Fibroblast of villous mesenchyme (primary cell): Measurements from ENCODE around the gene GCSH. TPM values are rescaled to one million over a fixed set of nuclear protein-coding genes. Genes with fewer than 3 reads are reported as not detected.
A peak's percentile ranks its signal among the peaks of the same experiment; 100 is the strongest.

Experiments used
- DNase-seq: peaks from one replicate; pipeline ENCODE4 v3.0.0-alpha.2; 2010; ENCODE audit warnings: low read depth
- H3K4me3 ChIP-seq: 2 replicates; pipeline ENCODE4 v1.5.1; 2011; ENCODE audit warnings: low read depth, mild to moderate bottlenecking, low read length
- total RNA-seq: library from RNA; depleted of rRNA; stranded (reverse); fragments of >200 nt; gene quantifications from 2 replicates; pipeline ENCODE4 v1.2.3, GENCODE V29; 2012
- TF ChIP-seq, protein P1 (sequence below): IDR thresholded peaks from 2 replicates; pipeline ENCODE4 v1.5.1; 2012; ENCODE audit warnings: low read depth, mild to moderate bottlenecking, low read length; ENCODE audit not compliant: insufficient read depth

The GCSH gene
- total RNA-seq, 1 donor, result 21.2 TPM

DNA sequence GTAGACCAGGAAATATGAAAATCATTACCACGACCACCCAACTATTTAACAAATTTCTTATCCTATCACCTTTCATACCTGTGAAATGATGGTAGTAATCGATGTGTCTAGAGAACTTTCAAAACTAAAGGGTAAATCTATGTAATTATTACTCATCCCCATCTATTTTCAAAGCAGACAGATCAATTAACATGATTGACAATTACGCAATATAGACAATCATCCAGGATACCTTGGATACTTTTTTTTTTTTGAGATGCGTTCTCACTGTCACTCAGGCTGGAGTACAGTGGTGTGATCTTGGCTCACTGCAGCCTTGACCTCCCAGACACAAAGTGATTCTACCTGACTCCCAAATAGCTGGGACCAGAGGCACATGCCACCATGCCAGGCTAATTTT lies 15.2 kb downstream of the GCSH start:
- H3K4me3 ChIP-seq, result no peak overlapping the region
- TF ChIP-seq, protein P1, sequence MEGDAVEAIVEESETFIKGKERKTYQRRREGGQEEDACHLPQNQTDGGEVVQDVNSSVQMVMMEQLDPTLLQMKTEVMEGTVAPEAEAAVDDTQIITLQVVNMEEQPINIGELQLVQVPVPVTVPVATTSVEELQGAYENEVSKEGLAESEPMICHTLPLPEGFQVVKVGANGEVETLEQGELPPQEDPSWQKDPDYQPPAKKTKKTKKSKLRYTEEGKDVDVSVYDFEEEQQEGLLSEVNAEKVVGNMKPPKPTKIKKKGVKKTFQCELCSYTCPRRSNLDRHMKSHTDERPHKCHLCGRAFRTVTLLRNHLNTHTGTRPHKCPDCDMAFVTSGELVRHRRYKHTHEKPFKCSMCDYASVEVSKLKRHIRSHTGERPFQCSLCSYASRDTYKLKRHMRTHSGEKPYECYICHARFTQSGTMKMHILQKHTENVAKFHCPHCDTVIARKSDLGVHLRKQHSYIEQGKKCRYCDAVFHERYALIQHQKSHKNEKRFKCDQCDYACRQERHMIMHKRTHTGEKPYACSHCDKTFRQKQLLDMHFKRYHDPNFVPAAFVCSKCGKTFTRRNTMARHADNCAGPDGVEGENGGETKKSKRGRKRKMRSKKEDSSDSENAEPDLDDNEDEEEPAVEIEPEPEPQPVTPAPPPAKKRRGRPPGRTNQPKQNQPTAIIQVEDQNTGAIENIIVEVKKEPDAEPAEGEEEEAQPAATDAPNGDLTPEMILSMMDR, result no peak
- DNase-seq, result no peak

DNA sequence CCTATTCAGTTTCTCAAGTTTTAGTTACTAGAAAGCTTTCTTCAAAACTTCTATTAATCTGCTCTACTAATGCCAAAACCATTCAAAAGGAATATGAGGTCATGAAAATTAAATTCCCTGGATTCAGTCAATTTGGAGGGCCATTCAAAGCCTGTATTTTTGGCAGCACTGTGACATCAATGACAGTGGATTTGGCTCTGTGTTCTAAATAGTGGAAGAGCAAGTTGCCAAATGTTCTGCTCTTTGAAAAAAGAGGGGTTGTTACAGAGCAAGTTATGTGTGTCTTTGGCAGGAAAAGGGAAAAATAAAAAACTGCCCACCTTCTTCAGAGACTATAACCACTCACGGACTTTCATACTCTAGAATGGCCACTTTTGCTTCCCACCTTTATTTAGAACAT lies 16.0 kb downstream of the GCSH start:
- TF ChIP-seq, protein P1, result no peak
- no peak overlapping the region for H3K4me3 ChIP-seq
- no peak for DNase-seq

DNA sequence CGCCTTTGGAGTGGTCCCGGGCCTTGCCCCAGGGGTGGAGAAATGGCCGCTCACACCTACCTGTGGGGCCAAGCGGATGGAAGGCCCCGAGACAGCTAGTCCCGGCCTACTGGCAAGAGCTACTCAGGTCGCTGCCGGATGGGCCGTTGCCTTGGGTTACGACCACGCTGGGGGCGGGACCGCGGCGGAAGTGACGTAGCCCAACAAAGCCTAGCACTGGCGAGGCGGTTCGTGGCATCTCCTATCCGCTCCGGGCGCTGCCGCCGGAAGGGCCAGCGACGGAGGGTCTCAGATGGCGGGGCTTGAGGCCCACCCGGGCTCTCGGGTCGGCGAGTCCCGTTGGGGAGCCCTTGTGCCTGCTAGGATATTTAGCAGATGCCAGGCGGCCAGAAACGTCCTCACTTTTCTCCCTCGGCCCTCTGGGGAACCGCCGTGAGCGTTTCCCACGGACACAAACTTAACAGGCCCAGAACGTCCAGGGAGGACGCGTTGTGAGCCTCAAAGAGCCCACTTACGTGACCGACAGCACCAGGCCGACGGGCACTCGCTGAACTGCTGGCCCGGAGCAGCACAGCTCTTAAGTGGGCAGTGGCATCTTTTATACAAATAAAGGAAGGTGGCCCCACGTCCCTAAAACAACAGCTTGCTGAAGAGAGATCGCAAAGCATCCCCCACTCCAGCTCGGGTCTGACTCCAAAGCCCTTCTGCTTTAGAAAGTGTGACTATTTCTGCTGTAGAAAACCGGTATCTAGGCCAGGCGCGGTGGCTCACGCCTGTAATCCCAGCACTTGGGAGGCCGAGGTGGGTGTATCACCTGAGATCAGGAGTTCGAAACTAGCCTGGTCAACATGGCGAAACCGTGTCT lies 18.9 kb downstream of the GCSH start, which contains the start of gene C16orf46:
Gene C16orf46 (minus strand): TSS at position 163 of the 865 bp plus-strand sequence. CDS start 13,283 bp downstream, outside the sequence.
- peak; percentile 97 for DNase-seq
- H3K4me3 ChIP-seq, result peak within 1 kb of the TSS; percentile 84
- TF ChIP-seq, protein P1, result no peak

DNA sequence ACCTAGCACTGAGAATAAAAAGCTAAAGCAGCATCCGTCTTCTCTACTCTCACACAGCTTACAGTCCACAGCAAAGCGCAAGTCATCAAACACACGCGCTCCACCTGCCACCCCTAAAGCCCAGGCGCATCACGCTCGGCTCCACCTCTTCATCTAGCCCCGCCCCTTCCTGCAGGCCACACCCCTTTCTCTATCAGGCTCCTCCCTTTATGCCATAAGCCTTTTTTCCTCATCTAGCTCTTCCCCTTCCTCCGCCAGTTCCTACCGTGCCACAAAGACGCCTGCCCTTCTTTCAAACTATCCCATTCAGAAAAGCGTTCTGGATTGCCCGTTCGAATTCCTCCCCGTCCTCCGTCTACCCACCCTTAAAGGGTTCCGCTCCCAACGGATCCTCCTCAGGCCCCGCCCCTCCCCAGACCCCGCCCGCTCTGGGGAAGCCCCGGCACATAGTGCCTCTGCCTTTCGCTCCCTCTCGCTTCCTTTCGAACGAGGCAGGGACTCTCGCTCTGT lies 19.6 kb downstream of the GCSH start:
- TF ChIP-seq, protein P1, result no peak
- DNase-seq, result peak; percentile 85
- peak overlapping the region; percentile 84 for H3K4me3 ChIP-seq

DNA sequence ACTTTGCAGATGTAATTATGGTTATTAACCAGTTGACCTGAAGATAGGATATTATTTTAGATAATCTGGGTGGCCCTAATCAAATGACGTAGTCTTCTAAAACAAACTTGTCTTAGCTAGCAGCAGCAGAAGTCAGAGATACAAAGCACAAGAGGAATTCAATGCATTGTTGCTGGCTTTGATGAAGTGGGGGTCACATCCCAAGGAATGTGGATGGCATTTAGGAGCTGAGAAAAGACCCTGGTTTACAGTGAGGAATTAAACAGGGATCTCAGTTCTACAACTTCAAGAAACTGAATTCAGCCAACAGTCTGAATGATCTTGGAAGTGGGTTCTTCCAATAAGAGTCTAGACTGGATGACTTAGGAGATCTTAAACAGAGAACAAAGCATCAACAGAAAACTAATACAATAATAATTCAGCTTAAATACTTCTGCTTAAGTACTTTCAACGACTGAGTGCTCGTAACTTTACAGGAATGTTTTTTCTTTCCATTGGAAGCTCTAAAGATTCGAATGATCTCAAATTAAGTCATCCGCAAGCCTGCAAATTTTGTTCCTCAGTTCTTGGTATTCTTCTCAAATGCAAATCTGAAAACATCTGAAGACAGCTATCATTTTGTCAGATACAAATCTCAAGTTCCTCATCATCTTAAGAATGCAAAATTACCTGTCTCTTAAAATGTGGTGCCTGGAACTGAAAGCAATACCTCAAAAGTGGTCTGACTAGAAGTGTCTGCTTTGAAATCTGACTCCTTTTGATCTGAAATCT lies 22.4 kb downstream of the GCSH start:
- DNase-seq, result no peak
- H3K4me3 ChIP-seq, result no peak overlapping the region
- TF ChIP-seq, protein P1, result no peak

DNA sequence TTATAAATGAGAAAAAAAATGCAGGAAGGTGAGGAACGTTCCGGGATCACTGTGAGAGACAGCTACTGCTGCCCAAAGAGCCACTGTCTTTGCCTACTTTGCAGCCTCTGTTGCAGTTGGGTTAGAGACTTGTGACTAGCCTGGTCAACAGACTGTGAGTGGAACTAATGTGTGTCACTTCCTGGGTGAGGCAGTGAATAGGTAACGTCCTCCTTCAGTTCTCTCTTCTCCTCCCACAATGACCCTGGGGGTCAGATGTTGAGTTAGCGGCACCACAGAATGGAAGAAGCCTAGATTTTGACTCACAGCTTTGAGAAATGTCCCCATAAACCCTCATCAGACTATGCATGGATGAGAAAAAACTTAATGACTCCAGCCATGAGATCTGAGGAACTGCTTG lies 24.4 kb downstream of the GCSH start:
- H3K4me3 ChIP-seq, result no peak overlapping the region
- TF ChIP-seq, protein P1, result no peak
- DNase-seq, result peak; percentile 61
